ENCODE data around the gene PCDHB14.
"Not testable (repeated sequence)": the region's sequence is repeated elsewhere in the genome, so short reads cannot be mapped to it uniquely, and the experiment has no call there.

The PCDHB14 gene

GRCh38 chr5:141236516-141237313 lies 13.6 kb downstream of the PCDHB14 start:
- Mint-ChIP-seq H3K27me3 (peaks cover 47% of the 10 kb centered on the region), H3K9me3 (peaks cover 43% of the 10 kb centered on the region), H3K27ac (no peak overlapping the region), H3K4me3 (peak overlapping the region; percentile 61), H3K36me3 (peaks cover 12% of the 10 kb centered on the region), H3K4me1 (no peaks in the 10 kb centered on the region)

- peaks cover 39% of the 10 kb centered on the region for H3K9me3 Mint-ChIP-seq
- H3K4me3 Mint-ChIP-seq = no peak overlapping the region
- peaks cover 48% of the 10 kb centered on the region for H3K27me3 Mint-ChIP-seq
- H3K36me3 Mint-ChIP-seq = peaks cover 25% of the 10 kb centered on the region
- no peak overlapping the region for H3K27ac Mint-ChIP-seq
- H3K4me1 Mint-ChIP-seq = no peaks in the 10 kb centered on the region
These were observed 18.4 kb downstream of the PCDHB14 start for GRCh38 chr5:141241496-141241895.

GRCh38 chr5:141245250-141245717 lies 22.1 kb downstream of the PCDHB14 start, which contains the start of gene PCDHB15:
Gene PCDHB15 (plus strand): TSS chr5:141245395. CDS start chr5:141245579, 184 bp downstream.
- Mint-ChIP-seq H3K4me1 (no peaks in the 10 kb centered on the region), H3K9me3 (peaks cover 42% of the 10 kb centered on the region), H3K36me3 (peaks cover 26% of the 10 kb centered on the region), H3K27ac (no peak within 1 kb of the TSS), H3K4me3 (peak within 1 kb of the TSS; percentile 37), H3K27me3 (peaks cover 32% of the 10 kb centered on the region)

- H3K36me3 Mint-ChIP-seq = peaks cover 21% of the 10 kb centered on the region
These were observed 23.8 kb downstream of the PCDHB14 start for GRCh38 chr5:141246971-141247370.

GRCh38 chr5:141247434-141247833 lies 24.3 kb downstream of the PCDHB14 start:
- H3K27ac Mint-ChIP-seq, H3K4me3 Mint-ChIP-seq, H3K4me1 Mint-ChIP-seq: not testable (repeated sequence)
- H3K27me3 Mint-ChIP-seq = peaks cover 19% of the 10 kb centered on the region
- peaks cover 35% of the 10 kb centered on the region for H3K9me3 Mint-ChIP-seq
- peaks cover 20% of the 10 kb centered on the region for H3K36me3 Mint-ChIP-seq

More at GRCh38 chr5:141246971-141247370, 23.8 kb downstream of the PCDHB14 start:
- peaks cover 22% of the 10 kb centered on the region for H3K27me3 Mint-ChIP-seq
- H3K4me3 Mint-ChIP-seq, H3K4me1 Mint-ChIP-seq, H3K27ac Mint-ChIP-seq: not testable (repeated sequence)
- peaks cover 35% of the 10 kb centered on the region for H3K9me3 Mint-ChIP-seq

- no peaks in the 10 kb centered on the region for H3K4me1 Mint-ChIP-seq
- H3K27ac Mint-ChIP-seq = no peak overlapping the region
- H3K36me3 Mint-ChIP-seq = peaks cover 16% of the 10 kb centered on the region
- H3K4me3 Mint-ChIP-seq = no peak overlapping the region
- H3K27me3 Mint-ChIP-seq = peaks cover 5% of the 10 kb centered on the region
- H3K9me3 Mint-ChIP-seq = peaks cover 24% of the 10 kb centered on the region
These were observed 27.4 kb downstream of the PCDHB14 start for GRCh38 chr5:141250576-141250975.

GRCh38 chr5:141258464-141258863 lies 35.3 kb downstream of the PCDHB14 start:
- Mint-ChIP-seq H3K36me3 (peaks cover 26% of the 10 kb centered on the region), H3K4me3 (no peak overlapping the region), H3K9me3 (peaks cover 14% of the 10 kb centered on the region), H3K27ac (no peak overlapping the region), H3K4me1 (no peaks in the 10 kb centered on the region), H3K27me3 (no peaks in the 10 kb centered on the region)

GRCh38 chr5:141258948-141259347 lies 35.8 kb downstream of the PCDHB14 start:
- no peaks in the 10 kb centered on the region for H3K27me3 Mint-ChIP-seq
- H3K36me3 Mint-ChIP-seq = peaks cover 27% of the 10 kb centered on the region

GRCh38 chr5:141260458-141261237 lies 37.5 kb downstream of the PCDHB14 start:
- Mint-ChIP-seq H3K36me3 (peaks cover 32% of the 10 kb centered on the region), H3K4me1 (no peaks in the 10 kb centered on the region), H3K9me3 (peaks cover 13% of the 10 kb centered on the region)

More at GRCh38 chr5:141258948-141259347, 35.8 kb downstream of the PCDHB14 start:
- no peak overlapping the region for H3K4me3 Mint-ChIP-seq
- no peak overlapping the region for H3K27ac Mint-ChIP-seq
- peaks cover 14% of the 10 kb centered on the region for H3K9me3 Mint-ChIP-seq
- no peaks in the 10 kb centered on the region for H3K4me1 Mint-ChIP-seq

GRCh38 chr5:141261238-141261546 lies 38.0 kb downstream of the PCDHB14 start:
- Mint-ChIP-seq H3K4me3 (no peak overlapping the region), H3K36me3 (peaks cover 36% of the 10 kb centered on the region), H3K27ac (no peak overlapping the region), H3K9me3 (peaks cover 15% of the 10 kb centered on the region), H3K27me3 (no peaks in the 10 kb centered on the region), H3K4me1 (no peaks in the 10 kb centered on the region)

More at GRCh38 chr5:141260458-141261237, 37.5 kb downstream of the PCDHB14 start:
- no peak overlapping the region for H3K27ac Mint-ChIP-seq
- no peaks in the 10 kb centered on the region for H3K27me3 Mint-ChIP-seq
- H3K4me3 Mint-ChIP-seq = no peak overlapping the region

GRCh38 chr5:141269195-141269594 lies 46.1 kb downstream of the PCDHB14 start:
- no peaks in the 10 kb centered on the region for H3K27me3 Mint-ChIP-seq
- H3K4me3 Mint-ChIP-seq = no peak overlapping the region
- H3K36me3 Mint-ChIP-seq = peaks cover 38% of the 10 kb centered on the region
- no peaks in the 10 kb centered on the region for H3K4me1 Mint-ChIP-seq
- no peak overlapping the region for H3K27ac Mint-ChIP-seq
- peaks cover 36% of the 10 kb centered on the region for H3K9me3 Mint-ChIP-seq

GRCh38 chr5:141272906-141273305 lies 49.8 kb downstream of the PCDHB14 start:
- Mint-ChIP-seq H3K9me3 (peaks cover 29% of the 10 kb centered on the region), H3K27ac (no peak overlapping the region)

More at GRCh38 chr5:141272906-141273305, 49.8 kb downstream of the PCDHB14 start:
- H3K4me1 Mint-ChIP-seq = no peaks in the 10 kb centered on the region
- peaks cover 20% of the 10 kb centered on the region for H3K36me3 Mint-ChIP-seq
- no peaks in the 10 kb centered on the region for H3K27me3 Mint-ChIP-seq
- H3K4me3 Mint-ChIP-seq = no peak overlapping the region

All from activated naive CD4-positive, alpha-beta T cell treated with anti-CD3 and anti-CD28 coated beads, Interleukin-2, amount 50 U/mL, for 24 hours (primary cell).